GM12878 (cell line): Measurements from ENCODE around the gene SEMA4D. TPM values are rescaled to one million over a fixed set of nuclear protein-coding genes. Genes with fewer than 3 reads are reported as not detected.

Source experiments
- ATAC-seq: fragments of 200-7000 bp; cut with Tn5 transposase; 3 replicates; pipeline ENCODE4 v1.9.1; 2020; ENCODE audit warnings: mild to moderate bottlenecking, moderate library complexity
- BruUV-seq: library from RNA; stranded (reverse); fragments of 400-500 nt; replicated peaks from 2 replicates; lab custom pipeline; 2021; lab: Mats Ljungman, UMichigan
- CTCF ChIA-PET: fragments of 300-600 bp; sonication (Branson Sonifier 250); formaldehyde crosslinking; extraction: SDS; loops from one replicate; lab custom pipeline; 2021; ENCODE audit warnings: inconsistent platforms; lab: Yijun Ruan, JAX
- POLR2A ChIA-PET: fragments of 350-600 bp; formaldehyde crosslinking; extraction: SDS; loops from one replicate; lab custom pipeline; 2021; ENCODE audit warnings: inconsistent platforms; lab: Charles Lee
- RAD21 ChIA-PET: fragments of 300-600 bp; sonication (Branson Sonifier 250); formaldehyde crosslinking; loops from one replicate; lab custom pipeline; 2023; ENCODE audit warnings: antibody characterized with exemption; ENCODE audit not compliant: unreplicated experiment; lab: Charles Lee
- SMC1A ChIA-PET: fragments of 300-600 bp; sonication (Branson Sonifier 250); formaldehyde crosslinking; loops from one replicate; lab custom pipeline; 2023; ENCODE audit not compliant: unreplicated experiment, uncharacterized antibody; lab: Charles Lee
- DNase-seq: peaks from one replicate; pipeline ENCODE4 v3.0.0-alpha.2; 2011; ENCODE audit warnings: low read depth, low spot score
- FAIRE-seq: peaks from 3 replicates; lab custom pipeline; 2011; peaks lifted over from hg19 to GRCh38; lab: Jason Lieb, UNC
- H2AFZ ChIP-seq: 2 replicates; pipeline ENCODE4 v1.6.0; 2011; ENCODE audit warnings: low read depth, low read length, control low read depth; ENCODE audit not compliant: control insufficient read depth
- H3K27ac ChIP-seq: 2 replicates; pipeline ENCODE4 v1.5.1; 2011; ENCODE audit warnings: control low read depth; ENCODE audit not compliant: control insufficient read depth, insufficient read depth
- H3K27me3 ChIP-seq, 2 experiments: replicated peaks in 1 of 2; 2 replicates each; pipeline versions ENCODE4 v1.6.0 to v1.6.1; 2011; ENCODE audit warnings: low read length in 1 of 2; ENCODE audit not compliant: control insufficient read depth in 2 of 2, insufficient read depth in 2 of 2
- H3K36me3 ChIP-seq, 2 experiments: 2 replicates each; pipeline ENCODE4 v1.5.1; 2011; ENCODE audit warnings: low read length in 1 of 2; ENCODE audit not compliant: control insufficient read depth in 2 of 2, insufficient read depth in 2 of 2
- H3K4me1 ChIP-seq: 2 replicates; pipeline ENCODE4 v1.6.1; 2011; ENCODE audit warnings: mild to moderate bottlenecking, low read length, moderate library complexity, mixed read lengths; ENCODE audit not compliant: control insufficient read depth, insufficient read depth
- H3K4me2 ChIP-seq: 2 replicates; pipeline ENCODE4 v1.6.0; 2011; ENCODE audit warnings: control low read depth; ENCODE audit not compliant: control insufficient read depth, insufficient read depth
- H3K4me3 ChIP-seq: fragments of 200-600 bp; sonication (generic); 2 replicates; pipeline ENCODE4 v1.5.1; 2016
- H3K79me2 ChIP-seq: 2 replicates; pipeline ENCODE4 v1.6.0; 2011; ENCODE audit warnings: low read length; ENCODE audit not compliant: control insufficient read depth, insufficient read depth
- H3K9ac ChIP-seq: 2 replicates; pipeline ENCODE4 v1.8.0; 2011; ENCODE audit warnings: low read length, control low read depth, mixed read lengths; ENCODE audit not compliant: control insufficient read depth, insufficient read depth
- H3K9me3 ChIP-seq: replicated peaks from 3 replicates; pipeline ENCODE4 v1.5.1; 2011; ENCODE audit warnings: mild to moderate bottlenecking, low read length; ENCODE audit not compliant: control insufficient read depth, insufficient read depth
- H4K20me1 ChIP-seq: 2 replicates; pipeline ENCODE4 v1.6.0; 2011; ENCODE audit not compliant: control insufficient read depth, insufficient read depth
- RUNX3 ChIP-seq: IDR thresholded peaks from 2 replicates; pipeline ENCODE4 v1.6.1; 2012; ENCODE audit warnings: low read length, inconsistent platforms
- STAT3 ChIP-seq: IDR thresholded peaks from 2 replicates; pipeline ENCODE4 v1.6.1; 2011; ENCODE audit warnings: low read depth, low read length, improper control_type of control experiment
- YY1 ChIP-seq: IDR thresholded peaks from 2 replicates; pipeline ENCODE4 v1.6.1; 2011; ENCODE audit warnings: low read depth, mild to moderate bottlenecking, low read length
- ZNF207 ChIP-seq: fragments of 450-650 bp; IDR thresholded peaks from 2 replicates; pipeline ENCODE4 v1.6.1; 2014; ENCODE audit warnings: antibody characterized with exemption, mild to moderate bottlenecking, borderline replicate concordance
- WGBS: methylation state at CpG from one replicate; pipeline ENCODE4 v1.1.6; 2016; ENCODE audit warnings: low lambda C conversion rate; ENCODE audit not compliant: insufficient replicate concordance, insufficient coverage; ENCODE audit errors: missing lambda C conversion rate; 5-methylcytosine and 5-hydroxymethylcytosine counted together
- in situ Hi-C: fragments of 300-500 bp; cut with MboI; formaldehyde crosslinking; loops from 9 replicates; pipeline ENCODE4 v1.14.3; 2018; ENCODE audit warnings: mixed read lengths
- intact Hi-C: fragments of 100-400 bp; cut with micrococcal nuclease; formaldehyde crosslinking; loops from one replicate; pipeline ENCODE4 v1.14.2; 2022; ENCODE audit not compliant: unreplicated experiment
- polyA plus RNA-seq, 11 experiments: library from polyadenylated mRNA; depleted of rRNA in 4 of 11; unstranded in 6 of 11; stranded (reverse) in 5 of 11; fragments of >200 nt; fragmentation: Nextera tagmentation in 4 of 11; fragmentation: Illumina TruSeq in 1 of 11; extraction: Ambion mirVana in 4 of 11; extraction: Trizol in 1 of 11; gene quantifications; 1 replicate in 1 of 11; 2 replicates in 10 of 11; pipeline versions ENCODE4 v1.2.1 to v1.2.3, GENCODE V29; 2011 to 2016; ENCODE audit warnings: inconsistent platforms in 2 of 11, missing spikeins in 2 of 11, low read depth in 1 of 11
- total RNA-seq, 4 experiments: library from RNA; depleted of rRNA in 3 of 4; stranded (reverse); fragments of >200 nt in 3 of 4; fragmentation: Illumina TruSeq in 1 of 4; extraction: Trizol in 1 of 4; gene quantifications; 2 replicates each; pipeline versions ENCODE4 v1.2.1 to v1.2.3, GENCODE V29; 2013 to 2021
- TF ChIP-seq, protein P1 (sequence below): IDR thresholded peaks from 2 replicates; pipeline ENCODE4 v1.6.1; 2011; ENCODE audit warnings: low read depth, low read length, improper control_type of control experiment, borderline replicate concordance

The SEMA4D gene
- total and polyA plus RNA-seq, 10 of the 15 experiments (the other 5 are each of a cell fraction or from before 2014, with no cell fraction given): 15.1 to 136 (median 39.6) TPM

GRCh38 chr9:89530726-89531125 is 32.8 kb upstream of the SEMA4D start:
- in situ Hi-C loops: no loop called here
- TF ChIP-seq YY1 (no peak), STAT3 (no peak)
- TF ChIP-seq, protein P1, sequence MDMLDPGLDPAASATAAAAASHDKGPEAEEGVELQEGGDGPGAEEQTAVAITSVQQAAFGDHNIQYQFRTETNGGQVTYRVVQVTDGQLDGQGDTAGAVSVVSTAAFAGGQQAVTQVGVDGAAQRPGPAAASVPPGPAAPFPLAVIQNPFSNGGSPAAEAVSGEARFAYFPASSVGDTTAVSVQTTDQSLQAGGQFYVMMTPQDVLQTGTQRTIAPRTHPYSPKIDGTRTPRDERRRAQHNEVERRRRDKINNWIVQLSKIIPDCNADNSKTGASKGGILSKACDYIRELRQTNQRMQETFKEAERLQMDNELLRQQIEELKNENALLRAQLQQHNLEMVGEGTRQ: no peak
- TF ChIP-seq, all 136 proteins: peak for 0
- Histone ChIP-seq H3K4me2 (no peak overlapping the region), H3K27me3 (no peaks in the 10 kb centered on the region), H3K79me2 (no peaks in the 10 kb centered on the region), H3K4me1 (peaks cover 7% of the 10 kb centered on the region), H3K27ac (no peak overlapping the region), H3K36me3 (no peaks in the 10 kb centered on the region), H3K9me3 (no peaks in the 10 kb centered on the region; the same call in 2 of the 3 replicates), H2AFZ (no peak overlapping the region), H3K9ac (no peak overlapping the region), H4K20me1 (no peaks in the 10 kb centered on the region), H3K4me3 (no peak overlapping the region)
- ChIA-PET CTCF (interaction anchor here (1.3 to 4.1 kb wide), 2 partner anchors 8 to 18 kb away, joined by 3 to 23 read pairs; no protein-coding TSS in a partner anchor), SMC1A (interaction anchor here (1.2 to 2.7 kb wide), 3 partner anchors 8 to 18 kb away, joined by 4 to 13 read pairs (median 9); no protein-coding TSS in a partner anchor), POLR2A (interaction anchor here (0.7 to 1.3 kb wide), 3 partner anchors 8 to 91 kb away, joined by 3 read pairs; no protein-coding TSS in a partner anchor), RAD21 (interaction anchor here (1.8 kb wide), 1 partner anchor 18 kb away, joined by 6 read pairs; no protein-coding TSS in a partner anchor)
- ATAC-seq (no peak), FAIRE-seq (no peak), DNase-seq (no peak)
- WGBS: 89% methylated on average over 6 of the region's 6 CpGs
- intact Hi-C loops: no loop called here
- BruUV-seq: no TSS peak

GRCh38 chr9:89529243-89530035 is 31.5 kb upstream of the SEMA4D start:
- BruUV-seq: no TSS peak
- H3K4me3 ChIP-seq: no peak overlapping the region
- H4K20me1 ChIP-seq: no peaks in the 10 kb centered on the region
- CTCF ChIA-PET: interaction anchor here (0.6 to 4.1 kb wide), 5 partner anchors 10 to 64 kb away, joined by 3 to 23 read pairs (median 4); no protein-coding TSS in a partner anchor
- peaks cover 3% of the 10 kb centered on the region for H3K4me1 ChIP-seq
- no peak overlapping the region for H2AFZ ChIP-seq
- H3K9me3 ChIP-seq: no peaks in the 10 kb centered on the region; the same call in 2 of the 3 replicates
- 74% methylated on average over 5 of the region's 5 CpGs for WGBS
- POLR2A ChIA-PET: interaction anchor here (1.0 to 1.2 kb wide), 3 partner anchors 10 to 89 kb away, joined by 3 read pairs; no protein-coding TSS in a partner anchor
- H3K27me3 ChIP-seq: no peaks in the 10 kb centered on the region
- no peak overlapping the region for H3K4me2 ChIP-seq
- no peak overlapping the region for H3K9ac ChIP-seq
- no peaks in the 10 kb centered on the region for H3K36me3 ChIP-seq
- peak; percentile 64 for TF ChIP-seq RUNX3
- TF ChIP-seq ZNF207: no peak
- TF ChIP-seq, all 136 proteins: peak for 1
- ChIA-PET RAD21 (interaction anchor here (0.9 to 1.8 kb wide), 3 partner anchors 11 to 101 kb away, joined by 3 to 6 read pairs (median 4); no protein-coding TSS in a partner anchor), SMC1A (interaction anchor here (0.9 to 1.4 kb wide), 4 partner anchors 19 to 130 kb away, joined by 3 to 7 read pairs (median 4); no protein-coding TSS in a partner anchor)
- in situ Hi-C loops: no loop called here
- intact Hi-C loops: no loop called here
- H3K27ac ChIP-seq: no peak overlapping the region
- no peaks in the 10 kb centered on the region for H3K79me2 ChIP-seq
- DNase-seq (no peak), ATAC-seq (no peak), FAIRE-seq (peak; percentile 49)
